ENCODE measurements around the gene ACADM.

DNA sequence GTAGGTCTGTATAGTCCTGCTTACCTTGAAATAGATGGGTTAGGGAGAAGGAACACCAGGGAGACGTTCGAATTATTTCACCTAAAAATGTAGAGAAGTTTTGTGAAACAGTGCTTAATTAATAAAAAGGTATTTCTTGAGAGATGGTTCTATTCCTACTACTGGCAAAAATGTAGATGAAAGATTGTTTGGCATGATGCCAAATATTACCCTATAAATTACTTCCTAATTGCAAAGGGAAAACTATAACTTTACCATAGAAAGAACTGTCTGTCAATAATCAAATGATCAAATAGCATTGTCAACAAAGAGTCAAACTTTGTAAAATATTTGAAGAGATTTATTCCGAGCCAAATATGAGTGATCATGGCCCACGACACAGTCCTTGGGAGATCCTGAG, 4.2 kb upstream of the ACADM start:
- TF ChIP-seq POLR2A (IDR thresholded peaks at IDR 0.05) (no peak), EP300 (IDR thresholded peaks at IDR 0.05) (no peak)
- TF ChIP-seq, protein P1, sequence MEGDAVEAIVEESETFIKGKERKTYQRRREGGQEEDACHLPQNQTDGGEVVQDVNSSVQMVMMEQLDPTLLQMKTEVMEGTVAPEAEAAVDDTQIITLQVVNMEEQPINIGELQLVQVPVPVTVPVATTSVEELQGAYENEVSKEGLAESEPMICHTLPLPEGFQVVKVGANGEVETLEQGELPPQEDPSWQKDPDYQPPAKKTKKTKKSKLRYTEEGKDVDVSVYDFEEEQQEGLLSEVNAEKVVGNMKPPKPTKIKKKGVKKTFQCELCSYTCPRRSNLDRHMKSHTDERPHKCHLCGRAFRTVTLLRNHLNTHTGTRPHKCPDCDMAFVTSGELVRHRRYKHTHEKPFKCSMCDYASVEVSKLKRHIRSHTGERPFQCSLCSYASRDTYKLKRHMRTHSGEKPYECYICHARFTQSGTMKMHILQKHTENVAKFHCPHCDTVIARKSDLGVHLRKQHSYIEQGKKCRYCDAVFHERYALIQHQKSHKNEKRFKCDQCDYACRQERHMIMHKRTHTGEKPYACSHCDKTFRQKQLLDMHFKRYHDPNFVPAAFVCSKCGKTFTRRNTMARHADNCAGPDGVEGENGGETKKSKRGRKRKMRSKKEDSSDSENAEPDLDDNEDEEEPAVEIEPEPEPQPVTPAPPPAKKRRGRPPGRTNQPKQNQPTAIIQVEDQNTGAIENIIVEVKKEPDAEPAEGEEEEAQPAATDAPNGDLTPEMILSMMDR (IDR thresholded peaks at IDR 0.05) = no peak
